Panc1 (cell line): ENCODE data around the gene ITFG1. TPM values are rescaled to one million over a fixed set of nuclear protein-coding genes. Genes with fewer than 3 reads are reported as not detected.

Source experiments
- ATAC-seq: fragments of 200-7000 bp; cut with Tn5 transposase; 2 replicates; pipeline ENCODE4 v1.9.1; 2020; ENCODE audit warnings: mild to moderate bottlenecking, moderate library complexity
- BruUV-seq: library from RNA; stranded (reverse); fragments of 400-500 nt; replicated peaks from 2 replicates; lab custom pipeline; 2021; lab: Mats Ljungman, UMichigan
- CTCF ChIA-PET: fragments of 300-600 bp; sonication (Branson Sonifier 250); formaldehyde crosslinking; loops from one replicate; lab custom pipeline; 2022; ENCODE audit warnings: antibody characterized with exemption; lab: Charles Lee
- POLR2A ChIA-PET: fragments of 300-600 bp; sonication (Branson Sonifier 250); formaldehyde crosslinking; loops from one replicate; lab custom pipeline; 2022; ENCODE audit warnings: antibody characterized with exemption; lab: Charles Lee
- DNase-seq: peaks from one replicate; pipeline ENCODE4 v3.0.0-alpha.2; 2010; ENCODE audit warnings: low read depth, low spot score
- H3K27ac ChIP-seq: 2 replicates; pipeline ENCODE4 v1.5.1; 2011; ENCODE audit warnings: mild to moderate bottlenecking, low read length, inconsistent platforms
- H3K27me3 ChIP-seq: fragments of 200-500 bp; sonication (Bioruptor generic); 2 replicates; pipeline ENCODE4 v1.6.0; 2014; ENCODE audit warnings: low read length, inconsistent platforms; ENCODE audit not compliant: control insufficient read depth, insufficient read depth
- H3K36me3 ChIP-seq: fragments of 200-500 bp; sonication (Bioruptor generic); 2 replicates; pipeline ENCODE4 v1.5.1; 2014; ENCODE audit warnings: inconsistent platforms, mild to moderate bottlenecking, low read length, moderate library complexity; ENCODE audit not compliant: control insufficient read depth, insufficient read depth
- H3K4me1 ChIP-seq: 2 replicates; pipeline ENCODE4 v1.5.1; 2011; ENCODE audit warnings: inconsistent platforms, mild to moderate bottlenecking, low read length, moderate library complexity; ENCODE audit not compliant: control insufficient read depth, insufficient read depth
- H3K4me3 ChIP-seq, 2 experiments: 2 replicates each; pipeline ENCODE4 v1.5.1; 2011 to 2012; ENCODE audit warnings: low read depth in 2 of 2, low read length in 2 of 2, mild to moderate bottlenecking in 2 of 2, inconsistent platforms in 1 of 2, moderate library complexity in 1 of 2
- H3K9me3 ChIP-seq: fragments of 200-500 bp; sonication (Bioruptor generic); 2 replicates; pipeline ENCODE4 v1.5.1; 2014; ENCODE audit warnings: low read depth, mild to moderate bottlenecking, inconsistent platforms, low read length, moderate library complexity; ENCODE audit not compliant: control insufficient read depth, insufficient read depth
- CTCF ChIP-seq: fragments of 450-650 bp; IDR thresholded peaks from 2 replicates; pipeline ENCODE4 v1.5.1; 2017; ENCODE audit warnings: mild to moderate bottlenecking
- POLR2AphosphoS5 ChIP-seq: IDR thresholded peaks from 2 replicates; pipeline ENCODE4 v1.6.1; 2012; ENCODE audit warnings: mild to moderate bottlenecking, low read depth, low read length, moderate library complexity
- REST ChIP-seq, 2 experiments: IDR thresholded peaks; 2 replicates each; pipeline ENCODE4 v1.6.1; 2011 to 2012; ENCODE audit warnings: low read depth in 2 of 2, control low read depth in 1 of 2, low read length in 1 of 2, mild to moderate bottlenecking in 1 of 2, moderate library complexity in 1 of 2; ENCODE audit not compliant: insufficient read depth in 1 of 2
- SIN3A ChIP-seq: IDR thresholded peaks from 2 replicates; pipeline ENCODE4 v1.6.1; 2012; ENCODE audit warnings: low read depth, mild to moderate bottlenecking, low read length, moderate library complexity, borderline replicate concordance; ENCODE audit not compliant: insufficient read depth
- TCF7L2 ChIP-seq: IDR thresholded peaks from 2 replicates; pipeline ENCODE4 v1.6.1; 2011; ENCODE audit warnings: mild to moderate bottlenecking, low read depth, low read length, inconsistent platforms
- in situ Hi-C: cut with HindIII; loops from 2 replicates; pipeline ENCODE4 v1.10.0; 2016; ENCODE audit warnings: low sequenced_read_pairs, low pct_unique_long_range_greater_than_20kb
- intact Hi-C: fragments of 100-400 bp; cut with micrococcal nuclease; formaldehyde crosslinking; loops from one replicate; pipeline ENCODE4 v1.10.0; 2022; ENCODE audit not compliant: unreplicated experiment
- total RNA-seq: library from RNA; stranded (reverse); gene quantifications from one replicate; pipeline ENCODE4 v1.2.1, GENCODE V29; 2021; ENCODE audit not compliant: unreplicated experiment

ITFG1 gene
- total RNA-seq, 1 experiment from 2014 or later = 26.5 TPM

GRCh38 chr16:47493381-47494337 lies 32.8 kb upstream of the ITFG1 start:
- DNase-seq (no peak), ATAC-seq (no peak)
- no TSS peak for BruUV-seq
- ChIA-PET CTCF (no interaction called here), POLR2A (no interaction called here)
- Histone ChIP-seq H3K27me3 (no peaks in the 10 kb centered on the region), H3K36me3 (no peaks in the 10 kb centered on the region), H3K4me3 (no peak overlapping the region), H3K9me3 (peaks cover 12% of the 10 kb centered on the region), H3K4me1 (no peaks in the 10 kb centered on the region), H3K27ac (no peak overlapping the region)
- in situ Hi-C loops (no loop called here), intact Hi-C loops (no loop called here)
- TF ChIP-seq TCF7L2 = no peak
- TF ChIP-seq POLR2AphosphoS5 = no peak
- TF ChIP-seq SIN3A = no peak
- no peak for TF ChIP-seq CTCF
- TF ChIP-seq REST (IDR thresholded peaks at IDR 0.05; ENCODE audit: insufficient read depth in 1 of 2, low read depth in 2 of 2, low read length in 1 of 2) = no peak

- Histone ChIP-seq H3K36me3 (no peaks in the 10 kb centered on the region), H3K27ac (no peak overlapping the region), H3K4me1 (no peaks in the 10 kb centered on the region), H3K4me3 (no peak overlapping the region), H3K9me3 (peaks cover 12% of the 10 kb centered on the region), H3K27me3 (no peaks in the 10 kb centered on the region)
- POLR2A ChIA-PET = no interaction called here
- BruUV-seq = no TSS peak
- CTCF ChIA-PET = no interaction called here
- TF ChIP-seq TCF7L2 (no peak), POLR2AphosphoS5 (no peak), SIN3A (no peak), REST (IDR thresholded peaks at IDR 0.05; ENCODE audit: insufficient read depth in 1 of 2, low read depth in 2 of 2, low read length in 1 of 2) (no peak), CTCF (no peak)
- DNase-seq (no peak), ATAC-seq (no peak)
- in situ Hi-C loops = no loop called here
- intact Hi-C loops = no loop called here
These were observed 31.8 kb upstream of the ITFG1 start for GRCh38 chr16:47492428-47493377.
